ENCODE data around the gene COL4A2.

The COL4A2 gene

GRCh38 chr13:110354715-110355473 is 47.8 kb downstream of the COL4A2 start:
- no peak for DNase-seq (ENCODE audit: low spot score)

- DNase-seq (ENCODE audit: low spot score): no peak
These were observed 49.3 kb downstream of the COL4A2 start for GRCh38 chr13:110356362-110356761.

- DNase-seq (ENCODE audit: low spot score): no peak
These were observed 51.3 kb downstream of the COL4A2 start for GRCh38 chr13:110358381-110358780.

- DNase-seq (ENCODE audit: low spot score): no peak
These were observed 52.8 kb downstream of the COL4A2 start for GRCh38 chr13:110359840-110360301.

GRCh38 chr13:110360598-110360997 is 53.5 kb downstream of the COL4A2 start:
- no peak for DNase-seq (ENCODE audit: low spot score)

- no peak for DNase-seq (ENCODE audit: low spot score)
These were observed 54.4 kb downstream of the COL4A2 start for GRCh38 chr13:110361365-110361911.

- no peak for DNase-seq (ENCODE audit: low spot score)
These were observed 55.9 kb downstream of the COL4A2 start for GRCh38 chr13:110363010-110363409.

- DNase-seq (ENCODE audit: low spot score): no peak
These were observed 57.0 kb downstream of the COL4A2 start for GRCh38 chr13:110364081-110364480.

- no peak for DNase-seq (ENCODE audit: low spot score)
These were observed 58.8 kb downstream of the COL4A2 start for GRCh38 chr13:110365876-110366275.

- DNase-seq (ENCODE audit: low spot score): no peak
These were observed 59.6 kb downstream of the COL4A2 start for GRCh38 chr13:110366733-110367132.

GRCh38 chr13:110367620-110368019 is 60.5 kb downstream of the COL4A2 start:
- no peak for DNase-seq (ENCODE audit: low spot score)

- no peak for DNase-seq (ENCODE audit: low spot score)
These were observed 61.3 kb downstream of the COL4A2 start for GRCh38 chr13:110368408-110368807.

- no peak for DNase-seq (ENCODE audit: low spot score)
These were observed 62.3 kb downstream of the COL4A2 start for GRCh38 chr13:110369400-110369799.

- no peak for DNase-seq (ENCODE audit: low spot score)
These were observed 64.7 kb downstream of the COL4A2 start for GRCh38 chr13:110371550-110372465.

GRCh38 chr13:110372676-110373075 is 65.6 kb downstream of the COL4A2 start:
- no peak for DNase-seq (ENCODE audit: low spot score)

GRCh38 chr13:110373617-110374016 is 66.5 kb downstream of the COL4A2 start:
- no peak for DNase-seq (ENCODE audit: low spot score)

- no peak for DNase-seq (ENCODE audit: low spot score)
These were observed 67.6 kb downstream of the COL4A2 start for GRCh38 chr13:110374431-110375370.

GRCh38 chr13:110376120-110376519 is 69.0 kb downstream of the COL4A2 start:
- DNase-seq (ENCODE audit: low spot score): no peak

- DNase-seq (ENCODE audit: low spot score): no peak
These were observed 70.2 kb downstream of the COL4A2 start for GRCh38 chr13:110377178-110377825.

- DNase-seq (ENCODE audit: low spot score): no peak
These were observed 70.7 kb downstream of the COL4A2 start for GRCh38 chr13:110377826-110378201.

- no peak for DNase-seq (ENCODE audit: low spot score)
These were observed 72.3 kb downstream of the COL4A2 start for GRCh38 chr13:110379358-110379757.
